ENCODE measurements around the gene MYH2.

The MYH2 gene

DNA sequence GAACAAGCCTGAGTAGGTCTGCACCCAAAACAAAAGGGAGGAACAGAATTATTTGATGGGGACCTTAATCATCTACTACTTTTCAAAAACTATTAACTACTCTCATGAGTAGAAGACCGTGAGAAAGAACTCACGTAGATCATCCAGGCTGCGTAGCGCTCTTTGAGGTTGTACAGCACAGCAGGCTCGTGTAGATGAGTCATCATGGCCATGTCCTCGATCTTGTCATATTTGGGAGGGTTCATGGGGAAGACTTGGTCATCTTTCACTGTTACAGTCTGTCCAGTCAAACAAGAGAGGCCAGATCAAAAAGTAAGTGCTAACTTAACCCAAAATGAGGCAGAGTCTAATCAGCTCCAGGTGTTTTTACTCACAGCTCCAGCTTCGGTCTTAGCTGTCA, 33.4 kb downstream of the MYH2 start:
- no peak for DNase-seq

DNA sequence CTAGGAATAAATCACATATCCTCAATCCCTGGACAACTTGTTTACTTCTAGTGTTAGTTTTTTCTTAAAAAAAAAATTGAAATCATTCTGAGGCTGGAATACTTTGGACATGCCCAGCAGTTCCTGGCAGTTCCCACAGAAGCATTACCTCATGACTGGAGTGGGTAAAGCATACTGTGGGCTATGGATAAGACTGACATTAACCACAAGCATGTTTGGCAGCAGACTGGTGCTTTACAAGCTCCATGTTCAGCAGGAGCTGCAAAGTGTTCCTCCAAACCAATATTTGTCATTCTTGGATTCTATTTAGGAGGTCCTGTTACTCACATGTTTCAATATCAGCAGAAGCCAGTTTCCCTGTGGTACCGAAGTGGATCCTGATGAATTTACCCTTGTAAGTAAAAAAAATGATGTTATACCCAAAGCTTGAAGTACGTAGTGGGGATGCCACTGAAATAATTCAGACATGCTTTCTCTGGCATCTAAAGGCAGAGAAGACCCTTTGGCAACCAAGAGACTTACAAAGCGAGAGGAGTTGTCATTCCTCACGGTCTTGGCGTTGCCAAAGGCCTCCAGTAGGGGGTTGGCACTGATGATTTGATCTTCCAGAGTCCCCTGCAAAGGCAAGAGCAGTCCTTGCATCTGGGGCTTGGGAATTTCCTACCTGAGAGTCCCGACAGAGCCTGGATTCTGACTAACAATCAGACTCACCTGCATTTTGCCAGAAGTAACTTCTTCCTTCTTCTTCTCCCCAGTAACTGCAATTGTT, 36.0 kb downstream of the MYH2 start:
- DNase-seq = no peak

DNA sequence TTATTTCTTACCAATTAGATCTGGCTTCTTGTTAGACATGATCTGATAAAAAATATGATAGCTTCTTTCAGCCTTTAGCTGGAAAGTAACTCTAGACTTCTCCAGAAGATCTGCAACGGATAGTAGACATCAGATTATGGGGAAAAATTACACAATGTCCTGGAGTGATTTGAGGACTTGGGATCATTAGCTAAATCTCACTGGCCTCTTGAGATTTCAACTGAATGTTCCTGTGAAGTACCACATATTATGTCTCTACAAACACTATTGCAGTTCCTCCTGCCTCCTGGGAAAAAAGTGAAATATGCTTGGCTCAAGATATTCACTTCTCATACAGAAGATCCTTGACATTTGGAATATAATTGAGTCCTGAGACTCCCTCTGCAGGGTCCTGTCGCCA, 36.6 kb downstream of the MYH2 start:
- no peak for DNase-seq

DNA sequence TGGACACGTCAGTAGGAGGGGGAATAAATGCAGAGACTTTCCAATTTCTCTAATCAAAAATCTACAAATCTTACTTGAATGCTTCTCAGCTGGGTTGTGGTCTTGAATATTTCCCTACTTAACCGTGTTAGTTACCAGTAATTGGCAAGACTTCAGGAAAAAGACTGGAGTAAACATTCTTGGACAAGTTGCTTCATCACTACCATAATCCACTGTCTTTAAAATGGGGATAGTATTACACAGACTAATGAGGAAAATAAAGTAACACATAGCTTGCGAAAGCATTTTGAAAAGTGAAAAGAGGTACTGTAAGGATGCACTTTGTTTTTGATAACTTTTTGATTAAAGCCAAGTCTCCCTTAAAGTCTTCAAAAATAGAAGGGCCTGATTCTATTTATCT, 49.5 kb downstream of the MYH2 start:
- no peak for DNase-seq

DNA sequence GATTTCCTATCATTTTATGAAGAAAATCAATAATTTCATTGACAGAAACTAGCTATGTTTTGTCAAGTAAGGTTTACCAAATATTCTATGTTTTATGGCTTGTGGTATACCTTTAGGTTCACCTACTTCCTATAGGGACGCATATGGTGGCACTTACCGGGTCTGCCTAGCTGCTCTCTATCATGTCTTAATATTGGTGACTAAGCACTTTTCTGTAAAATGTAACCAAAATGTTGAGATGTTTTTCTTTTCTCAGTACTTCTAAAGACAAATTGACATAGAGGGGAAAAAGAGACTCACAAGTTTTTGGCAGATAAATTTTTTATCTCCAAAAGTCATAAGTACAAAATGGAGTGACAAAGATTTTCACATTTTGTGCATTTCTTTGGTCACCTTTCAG, 57.5 kb downstream of the MYH2 start:
- no peak for DNase-seq

DNA sequence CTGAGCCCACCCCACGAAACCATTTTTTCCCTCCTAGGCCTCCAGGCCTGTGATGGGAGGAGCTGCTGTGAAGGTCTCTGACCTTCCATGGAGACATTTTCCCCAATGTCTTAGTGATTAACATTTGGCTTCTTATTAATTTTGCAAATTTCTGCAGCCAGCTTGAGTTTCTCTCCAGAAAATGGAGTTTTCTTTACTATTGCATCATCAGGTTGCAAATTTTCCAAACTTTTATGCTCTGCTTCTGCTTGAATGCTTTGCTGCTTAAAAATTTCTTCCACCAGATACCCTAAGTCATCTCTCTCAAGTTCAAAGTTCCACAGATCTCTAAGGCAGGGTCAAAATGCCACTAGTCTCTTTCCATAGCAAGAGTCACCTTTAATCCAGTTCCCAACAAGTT, 67.2 kb downstream of the MYH2 start:
- DNase-seq = no peak

GRCh38 chr17:10477701-10478100, 71.8 kb downstream of the MYH2 start:
- no peak for DNase-seq

DNA sequence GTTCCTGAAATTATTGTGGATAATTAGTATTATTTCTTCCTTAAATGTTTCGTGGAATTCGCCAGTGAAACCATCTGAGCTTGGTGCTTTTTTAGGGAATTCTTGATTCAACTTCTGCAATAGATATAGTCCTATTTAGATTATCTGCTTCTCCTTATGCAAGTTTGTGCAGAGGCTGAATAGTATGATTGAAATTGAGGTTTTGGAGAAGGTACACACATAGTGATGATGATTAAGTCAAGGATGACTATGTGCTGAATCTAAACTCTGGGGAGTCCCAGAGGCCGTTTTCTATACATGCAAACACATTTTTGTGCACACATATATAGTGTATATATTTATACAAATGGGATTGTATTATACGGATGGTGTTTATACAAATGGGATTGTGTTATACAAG, 74.9 kb downstream of the MYH2 start:
- DNase-seq = no peak

DNA sequence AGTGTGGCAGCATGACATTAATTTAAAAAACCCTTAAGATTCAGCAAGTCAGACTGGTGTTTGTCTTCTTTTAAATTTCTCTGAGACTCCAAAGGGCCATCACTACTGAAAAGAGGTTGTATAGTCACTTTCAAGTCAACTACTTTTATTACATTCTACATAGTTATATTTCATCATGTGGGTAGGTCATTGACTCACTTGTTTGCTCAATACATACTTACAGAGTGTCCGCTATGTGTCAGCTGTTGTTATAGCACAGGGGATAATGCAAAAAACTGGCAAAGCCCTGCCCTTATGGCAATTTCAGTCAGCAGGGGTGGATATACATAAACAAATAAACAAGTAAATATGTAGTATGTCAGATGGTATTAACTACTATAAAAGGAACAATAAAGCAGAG, 77.6 kb downstream of the MYH2 start:
- no peak for DNase-seq
